Kidney (tissue), 14 donors: Measurements from ENCODE around the gene PRKACB. TPM values are rescaled to one million over a fixed set of nuclear protein-coding genes. Genes with fewer than 3 reads are reported as not detected.

Source experiments
- DNase-seq, 5 donors: peaks; one replicate each; pipeline ENCODE4 v3.0.0-alpha.2; 2013 to 2020
- FAIRE-seq: peaks from 2 replicates; lab custom pipeline; 2012; peaks lifted over from hg19 to GRCh38; lab: Jason Lieb, UNC
- H3K27ac ChIP-seq, 2 donors: one replicate each; pipeline ENCODE4 v1.7.0; 2013; ENCODE audit warnings: low read depth in 2 of 2, low read length in 2 of 2, inconsistent platforms in 1 of 2
- H3K27me3 ChIP-seq: one replicate; pipeline ENCODE4 v1.7.1; 2013; ENCODE audit warnings: low read length, inconsistent platforms; ENCODE audit not compliant: control insufficient read depth, insufficient read depth
- H3K36me3 ChIP-seq, 3 donors: one replicate each; pipeline versions ENCODE4 v1.7.0 to v1.7.1; 2013; ENCODE audit warnings: low read length in 3 of 3, control low read depth in 1 of 3, inconsistent platforms in 1 of 3; ENCODE audit not compliant: insufficient read depth in 3 of 3, control insufficient read depth in 2 of 3
- H3K4me1 ChIP-seq, 3 donors: one replicate each; pipeline versions ENCODE4 v1.7.0 to v1.7.1; 2013; ENCODE audit warnings: low read length in 3 of 3, inconsistent platforms in 1 of 3, low read depth in 1 of 3; ENCODE audit not compliant: control insufficient read depth in 2 of 3, insufficient read depth in 2 of 3
- H3K4me3 ChIP-seq, 3 donors: one replicate each; pipeline versions ENCODE4 v1.7.0 to v1.8.1; 2013; ENCODE audit warnings: low read length in 3 of 3, control low read depth in 1 of 3, inconsistent platforms in 1 of 3
- H3K9ac ChIP-seq, 3 donors: one replicate each; pipeline versions ENCODE4 v1.7.0 to v1.7.1; 2013; ENCODE audit warnings: low read length in 3 of 3, control low read depth in 1 of 3, inconsistent platforms in 1 of 3
- H3K9me3 ChIP-seq, 3 donors: one replicate each; pipeline versions ENCODE4 v1.7.0 to v1.7.1; 2013; ENCODE audit warnings: low read length in 3 of 3, control low read depth in 1 of 3, inconsistent platforms in 1 of 3; ENCODE audit not compliant: control insufficient read depth in 2 of 3, insufficient read depth in 1 of 3
- CTCF ChIP-seq: IDR thresholded peaks from 3 replicates; pipeline ENCODE4 v1.5.1; 2012; ENCODE audit warnings: mild to moderate bottlenecking, moderate library complexity, borderline replicate concordance; ENCODE audit not compliant: insufficient read depth; ENCODE audit errors: extremely low read depth
- intact Hi-C: fragments of 100-400 bp; cut with DNase I; formaldehyde crosslinking; loops from one replicate; pipeline ENCODE4 v1.11.1; 2022
- polyA plus RNA-seq: library from polyadenylated mRNA; stranded (reverse); fragments of 350-450 nt; fragmentation: Illumina TruSeq; extraction: RNeasy Lipid Tissue Mini Kit (QIAGEN cat#74804); gene quantifications from one replicate; pipeline ENCODE4 v1.2.3, GENCODE V29; 2014; ENCODE audit warnings: low read depth, low replicate concordance; ENCODE audit not compliant: insufficient read depth
- total RNA-seq: library from RNA; stranded (reverse); fragmentation: NEBNext Ultra II Directional; extraction: Animal tissue kit (Norgen Biotek cat#: 25700); gene quantifications from one replicate; pipeline ENCODE4 v1.2.1, GENCODE V29; 2021
- donor health status: control.
- donor health status: control.
- donor health status: control.
- donor health status: control.
- donor health status: control.
- donor health status: DM: yes; HTN: yes; CAD: no.
- donor health status: Normal renal cell carcinoma (clear cell type).

Gene PRKACB
- total and polyA plus RNA-seq, 2 donors from 2014 or later = 22.4 to 52.5 TPM

DNA sequence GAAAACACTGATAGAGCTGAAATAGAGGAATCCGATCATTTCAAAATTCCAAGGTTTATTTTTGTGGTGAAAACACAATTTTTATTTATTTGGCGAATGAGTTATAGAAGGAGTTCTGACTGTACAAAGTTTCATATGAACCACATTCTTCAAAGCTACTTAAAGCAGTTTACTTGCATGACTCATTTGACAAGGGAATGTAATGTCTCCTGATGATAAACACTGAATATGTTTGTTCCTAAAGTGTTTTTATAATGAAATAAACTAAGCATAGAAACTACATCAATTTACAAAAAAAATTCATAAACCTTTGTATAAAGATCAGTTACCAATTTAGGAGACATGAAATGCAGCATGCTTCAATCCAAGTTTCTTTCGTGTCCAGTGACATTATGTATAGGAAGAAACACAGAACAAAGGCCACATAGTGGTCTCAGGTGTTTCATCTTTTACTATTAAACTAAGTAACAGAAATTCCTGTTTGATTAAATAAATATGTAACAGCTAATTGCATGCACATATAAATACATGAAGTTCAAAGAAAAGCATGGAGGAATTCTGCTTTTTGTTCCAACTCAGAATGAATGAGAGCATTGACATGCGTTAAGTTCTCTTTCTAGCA, 2.5 kb downstream of the PRKACB start:
- Histone ChIP-seq H3K27me3 (no peaks in the 10 kb centered on the region), H3K27ac (no peak overlapping the region), H3K4me3 (no peak overlapping the region), H3K4me1 (no peaks in the 10 kb centered on the region), H3K9ac (no peak overlapping the region), H3K36me3 (no peaks in the 10 kb centered on the region), H3K9me3 (no peaks in the 10 kb centered on the region)
- intact Hi-C loops = loop anchor here (10.0 kb wide), 1 partner anchor 478 kb away; no protein-coding TSS in a partner anchor
- FAIRE-seq (peak; percentile 65), DNase-seq (no peak)
- TF ChIP-seq CTCF = no peak

DNA sequence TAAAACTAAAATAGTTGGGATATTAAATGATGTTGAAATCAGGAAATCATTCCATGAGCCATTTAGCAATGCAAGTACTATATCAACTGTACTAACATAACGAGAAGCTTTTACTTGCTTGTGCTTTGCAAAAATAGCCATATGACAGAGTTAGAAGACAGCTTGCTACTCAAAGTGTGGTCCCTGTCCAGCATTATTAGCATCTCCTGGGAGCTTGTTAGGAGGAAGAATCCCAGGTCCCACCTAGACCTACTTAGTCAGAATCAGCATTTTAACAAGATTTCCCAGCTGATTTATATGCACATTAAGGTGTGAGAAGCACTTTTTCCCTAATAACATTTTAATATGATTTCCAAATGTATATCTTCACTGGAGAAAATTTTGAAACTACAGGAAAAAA, 4.7 kb downstream of the PRKACB start:
- Histone ChIP-seq H3K9me3 (no peaks in the 10 kb centered on the region), H3K27me3 (no peaks in the 10 kb centered on the region), H3K4me3 (no peak overlapping the region), H3K36me3 (no peaks in the 10 kb centered on the region), H3K27ac (no peak overlapping the region), H3K4me1 (no peaks in the 10 kb centered on the region), H3K9ac (no peak overlapping the region)
- no peak for TF ChIP-seq CTCF
- no peak for FAIRE-seq
- DNase-seq = no peak
- intact Hi-C loops = loop anchor here (10.0 kb wide), 1 partner anchor 476 kb away; no protein-coding TSS in a partner anchor

DNA sequence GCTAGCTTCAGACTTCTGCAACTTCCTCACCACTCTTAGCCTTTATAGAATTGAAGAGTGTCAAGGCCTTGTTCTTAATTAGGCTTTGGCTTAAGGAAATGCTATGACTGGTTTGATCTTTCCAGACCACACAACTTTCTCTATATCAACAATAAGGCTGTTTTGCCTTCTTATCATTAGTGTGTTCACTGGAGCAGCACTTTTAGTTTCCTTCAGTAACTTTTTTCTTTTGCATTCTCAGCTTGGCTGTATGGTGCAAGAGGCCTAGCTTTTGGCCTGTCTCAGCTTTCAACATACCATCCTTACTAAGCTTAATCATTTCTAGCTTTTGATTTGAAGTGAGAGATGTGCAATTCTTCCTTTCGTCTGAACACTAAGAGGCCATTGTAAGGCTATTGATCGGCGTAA, 8.6 kb downstream of the PRKACB start:
- intact Hi-C loops = no loop called here
- no peak for DNase-seq
- no peak overlapping the region for H3K9ac ChIP-seq
- no peaks in the 10 kb centered on the region for H3K9me3 ChIP-seq
- no peak for TF ChIP-seq CTCF
- no peak overlapping the region for H3K27ac ChIP-seq
- H3K4me3 ChIP-seq = no peak overlapping the region
- H3K27me3 ChIP-seq = no peaks in the 10 kb centered on the region
- no peak for FAIRE-seq
- H3K36me3 ChIP-seq = no peaks in the 10 kb centered on the region
- H3K4me1 ChIP-seq = no peaks in the 10 kb centered on the region

DNA sequence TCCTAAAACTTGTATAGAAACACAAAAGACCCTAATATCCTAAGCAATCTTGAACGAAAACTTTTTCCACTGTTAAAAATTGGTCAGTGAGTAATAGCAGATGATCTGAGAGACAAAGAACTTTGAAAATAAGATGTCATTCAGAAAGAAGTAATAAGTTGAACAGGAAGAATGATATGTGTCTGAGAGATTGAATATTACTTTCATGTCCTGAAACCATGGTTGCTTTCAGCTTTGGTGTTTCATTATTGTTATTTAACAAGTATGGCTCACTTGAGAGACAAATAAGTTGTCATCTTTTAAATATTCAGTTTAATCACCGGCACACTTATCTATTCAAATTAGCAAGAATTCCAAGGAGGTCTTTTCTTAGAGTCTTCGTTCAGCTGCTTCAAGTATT, 11.4 kb downstream of the PRKACB start:
- FAIRE-seq = no peak
- no peak overlapping the region for H3K27ac ChIP-seq
- intact Hi-C loops = no loop called here

More for the DNA sequence above, 11.4 kb downstream of the PRKACB start:
- H3K36me3 ChIP-seq = no peaks in the 10 kb centered on the region
- no peak overlapping the region for H3K9ac ChIP-seq
- no peaks in the 10 kb centered on the region for H3K9me3 ChIP-seq
- H3K27me3 ChIP-seq = no peaks in the 10 kb centered on the region
- no peaks in the 10 kb centered on the region for H3K4me1 ChIP-seq
- DNase-seq = no peak
- TF ChIP-seq CTCF = no peak
- no peak overlapping the region for H3K4me3 ChIP-seq
